Measurements from ENCODE around the gene MARCKSL1. TPM values are rescaled to one million over a fixed set of nuclear protein-coding genes. Genes with fewer than 3 reads are reported as not detected.

The MARCKSL1 gene
- total and polyA plus RNA-seq, 2 of the 13 experiments (the other 11 are each of a cell fraction or from before 2014, with no cell fraction given), result 81.9 to 155 TPM

DNA sequence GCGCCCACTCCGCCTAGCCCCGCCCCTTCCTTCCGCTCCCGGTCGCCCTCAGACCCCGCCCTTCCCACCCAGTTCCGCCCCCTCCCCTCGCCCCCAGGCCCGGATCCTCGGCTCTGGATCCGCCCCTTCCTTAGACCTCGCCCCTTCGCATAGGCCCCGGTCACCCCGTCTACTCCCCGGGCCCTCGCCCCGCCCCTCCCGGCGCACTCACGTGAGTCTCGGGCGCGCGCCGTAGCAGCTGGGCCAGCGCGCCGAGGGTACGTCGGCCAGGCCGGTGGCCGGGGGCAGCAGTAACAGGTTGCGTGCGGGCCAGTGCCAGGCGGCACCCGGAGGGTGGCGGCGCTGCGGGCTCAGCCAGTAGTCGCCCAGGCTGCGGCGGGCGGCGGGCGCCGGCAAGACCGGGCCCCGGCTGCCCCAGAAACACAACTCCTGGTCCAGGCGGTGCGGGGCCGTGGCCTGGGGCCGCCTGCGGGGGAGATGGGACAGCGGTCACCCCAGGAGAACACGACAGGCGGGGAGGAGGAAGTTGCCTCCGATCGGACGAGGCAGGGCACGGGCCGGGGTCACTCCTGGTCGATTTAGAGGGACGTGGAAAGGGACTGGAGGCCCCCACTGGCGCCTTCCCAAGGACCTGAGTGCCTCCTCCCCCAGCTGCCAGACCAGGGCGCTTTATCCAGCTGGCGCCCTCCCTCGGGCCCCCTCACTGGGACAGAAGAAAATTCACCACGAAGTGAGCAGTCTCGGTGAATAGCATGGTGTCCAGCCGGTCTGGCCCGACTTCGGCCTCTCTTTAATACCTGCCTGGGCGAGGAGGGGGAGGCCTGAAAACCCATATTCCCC is 15.6 kb upstream of the MARCKSL1 start (continued):
- TF ChIP-seq, protein P1, sequence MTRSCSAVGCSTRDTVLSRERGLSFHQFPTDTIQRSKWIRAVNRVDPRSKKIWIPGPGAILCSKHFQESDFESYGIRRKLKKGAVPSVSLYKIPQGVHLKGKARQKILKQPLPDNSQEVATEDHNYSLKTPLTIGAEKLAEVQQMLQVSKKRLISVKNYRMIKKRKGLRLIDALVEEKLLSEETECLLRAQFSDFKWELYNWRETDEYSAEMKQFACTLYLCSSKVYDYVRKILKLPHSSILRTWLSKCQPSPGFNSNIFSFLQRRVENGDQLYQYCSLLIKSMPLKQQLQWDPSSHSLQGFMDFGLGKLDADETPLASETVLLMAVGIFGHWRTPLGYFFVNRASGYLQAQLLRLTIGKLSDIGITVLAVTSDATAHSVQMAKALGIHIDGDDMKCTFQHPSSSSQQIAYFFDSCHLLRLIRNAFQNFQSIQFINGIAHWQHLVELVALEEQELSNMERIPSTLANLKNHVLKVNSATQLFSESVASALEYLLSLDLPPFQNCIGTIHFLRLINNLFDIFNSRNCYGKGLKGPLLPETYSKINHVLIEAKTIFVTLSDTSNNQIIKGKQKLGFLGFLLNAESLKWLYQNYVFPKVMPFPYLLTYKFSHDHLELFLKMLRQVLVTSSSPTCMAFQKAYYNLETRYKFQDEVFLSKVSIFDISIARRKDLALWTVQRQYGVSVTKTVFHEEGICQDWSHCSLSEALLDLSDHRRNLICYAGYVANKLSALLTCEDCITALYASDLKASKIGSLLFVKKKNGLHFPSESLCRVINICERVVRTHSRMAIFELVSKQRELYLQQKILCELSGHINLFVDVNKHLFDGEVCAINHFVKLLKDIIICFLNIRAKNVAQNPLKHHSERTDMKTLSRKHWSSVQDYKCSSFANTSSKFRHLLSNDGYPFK (CRISPR knock-in tag; IDR thresholded peaks at IDR 0.05; ENCODE audit: borderline replicate concordance), result 0 out of 2 replicates have a peak, but pooled peaks have one; percentile 44
- 0 out of 2 replicates have a peak, but pooled peaks have one; percentile 8 for TF ChIP-seq ZSCAN21 (CRISPR knock-in tag; IDR thresholded peaks at IDR 0.05; ENCODE audit: borderline replicate concordance)
- TF ChIP-seq ZFP37 (CRISPR knock-in tag; IDR thresholded peaks at IDR 0.05; ENCODE audit: borderline replicate concordance), result no peak
- TF ChIP-seq, protein P2, sequence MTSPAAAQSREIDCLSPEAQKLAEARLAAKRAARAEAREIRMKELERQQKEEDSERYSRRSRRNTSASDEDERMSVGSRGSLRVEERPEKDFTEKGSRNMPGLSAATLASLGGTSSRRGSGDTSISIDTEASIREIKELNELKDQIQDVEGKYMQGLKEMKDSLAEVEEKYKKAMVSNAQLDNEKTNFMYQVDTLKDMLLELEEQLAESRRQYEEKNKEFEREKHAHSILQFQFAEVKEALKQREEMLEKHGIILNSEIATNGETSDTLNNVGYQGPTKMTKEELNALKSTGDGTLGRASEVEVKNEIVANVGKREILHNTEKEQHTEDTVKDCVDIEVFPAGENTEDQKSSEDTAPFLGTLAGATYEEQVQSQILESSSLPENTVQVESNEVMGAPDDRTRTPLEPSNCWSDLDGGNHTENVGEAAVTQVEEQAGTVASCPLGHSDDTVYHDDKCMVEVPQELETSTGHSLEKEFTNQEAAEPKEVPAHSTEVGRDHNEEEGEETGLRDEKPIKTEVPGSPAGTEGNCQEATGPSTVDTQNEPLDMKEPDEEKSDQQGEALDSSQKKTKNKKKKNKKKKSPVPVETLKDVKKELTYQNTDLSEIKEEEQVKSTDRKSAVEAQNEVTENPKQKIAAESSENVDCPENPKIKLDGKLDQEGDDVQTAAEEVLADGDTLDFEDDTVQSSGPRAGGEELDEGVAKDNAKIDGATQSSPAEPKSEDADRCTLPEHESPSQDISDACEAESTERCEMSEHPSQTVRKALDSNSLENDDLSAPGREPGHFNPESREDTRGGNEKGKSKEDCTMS (CRISPR knock-in tag; conservative IDR thresholded peaks at IDR 0.05), result no peak
- TF ChIP-seq GTF2F1 (IDR thresholded peaks at IDR 0.05; ENCODE audit: low read length), result no peak
- no peak for TF ChIP-seq ZNF556 (CRISPR knock-in tag; IDR thresholded peaks at IDR 0.05; ENCODE audit: borderline replicate concordance)
- TF ChIP-seq, protein P3, sequence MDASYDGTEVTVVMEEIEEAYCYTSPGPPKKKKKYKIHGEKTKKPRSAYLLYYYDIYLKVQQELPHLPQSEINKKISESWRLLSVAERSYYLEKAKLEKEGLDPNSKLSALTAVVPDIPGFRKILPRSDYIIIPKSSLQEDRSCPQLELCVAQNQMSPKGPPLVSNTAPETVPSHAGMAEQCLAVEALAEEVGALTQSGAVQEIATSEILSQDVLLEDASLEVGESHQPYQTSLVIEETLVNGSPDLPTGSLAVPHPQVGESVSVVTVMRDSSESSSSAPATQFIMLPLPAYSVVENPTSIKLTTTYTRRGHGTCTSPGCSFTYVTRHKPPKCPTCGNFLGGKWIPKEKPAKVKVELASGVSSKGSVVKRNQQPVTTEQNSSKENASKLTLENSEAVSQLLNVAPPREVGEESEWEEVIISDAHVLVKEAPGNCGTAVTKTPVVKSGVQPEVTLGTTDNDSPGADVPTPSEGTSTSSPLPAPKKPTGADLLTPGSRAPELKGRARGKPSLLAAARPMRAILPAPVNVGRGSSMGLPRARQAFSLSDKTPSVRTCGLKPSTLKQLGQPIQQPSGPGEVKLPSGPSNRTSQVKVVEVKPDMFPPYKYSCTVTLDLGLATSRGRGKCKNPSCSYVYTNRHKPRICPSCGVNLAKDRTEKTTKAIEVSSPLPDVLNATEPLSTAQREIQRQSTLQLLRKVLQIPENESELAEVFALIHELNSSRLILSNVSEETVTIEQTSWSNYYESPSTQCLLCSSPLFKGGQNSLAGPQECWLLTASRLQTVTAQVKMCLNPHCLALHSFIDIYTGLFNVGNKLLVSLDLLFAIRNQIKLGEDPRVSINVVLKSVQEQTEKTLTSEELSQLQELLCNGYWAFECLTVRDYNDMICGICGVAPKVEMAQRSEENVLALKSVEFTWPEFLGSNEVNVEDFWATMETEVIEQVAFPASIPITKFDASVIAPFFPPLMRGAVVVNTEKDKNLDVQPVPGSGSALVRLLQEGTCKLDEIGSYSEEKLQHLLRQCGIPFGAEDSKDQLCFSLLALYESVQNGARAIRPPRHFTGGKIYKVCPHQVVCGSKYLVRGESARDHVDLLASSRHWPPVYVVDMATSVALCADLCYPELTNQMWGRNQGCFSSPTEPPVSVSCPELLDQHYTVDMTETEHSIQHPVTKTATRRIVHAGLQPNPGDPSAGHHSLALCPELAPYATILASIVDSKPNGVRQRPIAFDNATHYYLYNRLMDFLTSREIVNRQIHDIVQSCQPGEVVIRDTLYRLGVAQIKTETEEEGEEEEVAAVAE (CRISPR knock-in tag; IDR thresholded peaks at IDR 0.05; ENCODE audit: borderline replicate concordance), result no peak
- no peak for TF ChIP-seq KDM1A (CRISPR knock-in tag; IDR thresholded peaks at IDR 0.05)
- no peak for TF ChIP-seq ZNF879 (CRISPR knock-in tag; IDR thresholded peaks at IDR 0.05)
- TF ChIP-seq ZBTB7A (CRISPR knock-in tag; IDR thresholded peaks at IDR 0.05), result no peak
- TF ChIP-seq PCBP1 (IDR thresholded peaks at IDR 0.05; ENCODE audit: borderline replicate concordance, low read depth, low read length), result 0 out of 2 replicates have a peak, but pooled peaks have one; percentile 34
- TF ChIP-seq, protein P4, sequence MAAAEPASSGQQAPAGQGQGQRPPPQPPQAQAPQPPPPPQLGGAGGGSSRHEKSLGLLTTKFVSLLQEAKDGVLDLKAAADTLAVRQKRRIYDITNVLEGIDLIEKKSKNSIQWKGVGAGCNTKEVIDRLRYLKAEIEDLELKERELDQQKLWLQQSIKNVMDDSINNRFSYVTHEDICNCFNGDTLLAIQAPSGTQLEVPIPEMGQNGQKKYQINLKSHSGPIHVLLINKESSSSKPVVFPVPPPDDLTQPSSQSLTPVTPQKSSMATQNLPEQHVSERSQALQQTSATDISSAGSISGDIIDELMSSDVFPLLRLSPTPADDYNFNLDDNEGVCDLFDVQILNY (CRISPR knock-in tag; conservative IDR thresholded peaks at IDR 0.05), result no peak; the same call in 1 of the 2 replicates
- TF ChIP-seq TBX3 (IDR thresholded peaks at IDR 0.05; ENCODE audit: borderline replicate concordance), result no peak
- TF ChIP-seq SIX1 (CRISPR knock-in tag; IDR thresholded peaks at IDR 0.05; ENCODE audit: borderline replicate concordance), result no peak
- TF ChIP-seq ZBTB38 (CRISPR knock-in tag; IDR thresholded peaks at IDR 0.05), result 0 out of 2 replicates have a peak, but pooled peaks have one; percentile 23
- no peak for TF ChIP-seq ZSCAN30 (CRISPR knock-in tag; IDR thresholded peaks at IDR 0.05)

Data from HepG2 (cell line).